Natural killer cell treated with Interleukin-12 subunit alpha and Interleukin-12 subunit beta and Interleukin-15 and Interleukin-18, amount 100 ng/mL, for 72 hours (primary cell): ENCODE results near the gene TEX26. TPM values are rescaled to one million over a fixed set of nuclear protein-coding genes. Genes with fewer than 3 reads are reported as not detected.
A peak's percentile ranks its signal among the peaks of the same experiment; 100 is the strongest.
"Not testable (repeated sequence)": the region's sequence is repeated elsewhere in the genome, so short reads cannot be mapped to it uniquely, and the experiment has no call there.

Source experiments
- ATAC-seq, 2 donors: fragments of 150-1000 bp; cut with Tn5 transposase in 1 of 2; sonication (Bioruptor Pico), chemical (Tn5 transposase) in 1 of 2; 2 replicates each; pipeline ENCODE4 v1.10.0; 2021
- DNase-seq: peaks from one replicate; pipeline ENCODE4 v3.0.0; 2022; ENCODE audit warnings: low spot score
- H3K27ac Mint-ChIP-seq, 2 donors: 1 replicate in 1 of 2; 2 replicates in 1 of 2; pipeline ENCODE4 v1.8.0; 2022; ENCODE audit warnings: mixed read lengths in 2 of 2, mild to moderate bottlenecking in 1 of 2, moderate library complexity in 1 of 2
- H3K27me3 Mint-ChIP-seq, 2 donors: 1 replicate in 1 of 2; 2 replicates in 1 of 2; pipeline ENCODE4 v1.8.0; 2022; ENCODE audit warnings: mixed read lengths in 2 of 2
- H3K36me3 Mint-ChIP-seq: one replicate; pipeline ENCODE4 v1.8.0; 2022; ENCODE audit warnings: mixed read lengths
- H3K4me1 Mint-ChIP-seq, 2 donors: 1 replicate in 1 of 2; 2 replicates in 1 of 2; pipeline ENCODE4 v1.8.0; 2022; ENCODE audit warnings: low read depth in 2 of 2, mixed read lengths in 2 of 2, mild to moderate bottlenecking in 1 of 2
- H3K4me3 Mint-ChIP-seq: one replicate; pipeline ENCODE4 v1.8.0; 2022; ENCODE audit warnings: mixed read lengths
- H3K9me3 Mint-ChIP-seq: 2 replicates; pipeline ENCODE4 v1.8.0; 2022; ENCODE audit warnings: mixed read lengths
- total RNA-seq, 2 donors: library from RNA; stranded (reverse); gene quantifications; one replicate each; pipeline ENCODE4 v1.2.3, GENCODE V29; 2022

TEX26 gene
- total RNA-seq, 2 donors from 2014 or later = not detected

DNA sequence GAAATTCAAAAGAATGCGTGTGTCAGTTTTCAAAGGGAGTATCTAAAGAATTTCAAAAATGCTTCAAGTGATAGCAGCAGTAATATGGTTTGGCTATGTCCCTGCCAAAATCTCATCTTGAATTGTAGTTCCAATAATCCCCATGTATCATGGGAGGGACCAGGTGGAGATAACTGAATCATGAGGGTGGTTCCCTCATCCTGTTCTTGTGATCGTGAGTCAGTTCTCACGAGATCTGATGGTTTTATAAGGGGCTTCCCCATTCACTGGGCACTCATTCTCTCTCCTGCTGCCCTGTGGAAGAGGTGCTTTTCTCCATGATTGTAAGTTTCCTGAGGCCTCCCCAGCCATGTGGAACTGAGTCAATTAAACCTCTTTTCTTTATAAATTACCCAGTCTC, 5.3 kb upstream of the TEX26 start:
- not testable (repeated sequence) for H3K27ac Mint-ChIP-seq, ATAC-seq, H3K9me3 Mint-ChIP-seq, H3K36me3 Mint-ChIP-seq, H3K4me3 Mint-ChIP-seq, DNase-seq, H3K4me1 Mint-ChIP-seq
- H3K27me3 Mint-ChIP-seq = peaks cover 29 to 39% of the 10 kb centered on the region in 2 donors

DNA sequence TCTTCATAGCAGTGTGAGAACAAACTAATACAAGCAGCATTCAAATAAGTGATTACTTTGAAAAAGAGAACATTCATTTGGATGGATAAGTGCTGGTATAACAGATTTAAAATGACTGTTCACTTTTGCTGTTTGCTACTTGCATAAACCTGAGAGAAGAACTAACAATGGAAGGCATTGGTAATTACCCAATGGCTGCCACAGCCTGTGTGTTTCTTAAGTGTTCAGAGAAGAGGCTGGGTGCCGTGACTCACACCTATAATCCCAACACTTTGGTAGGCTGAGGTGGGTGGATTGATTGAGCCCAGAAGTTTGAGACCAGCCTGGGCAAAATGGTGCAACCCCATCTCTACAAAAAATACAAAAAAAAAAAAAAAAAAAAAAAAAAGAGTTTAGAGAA, 4.9 kb upstream of the TEX26 start:
- no peaks in the 10 kb centered on the region for H3K9me3 Mint-ChIP-seq
- DNase-seq (no peak), ATAC-seq (no peak)
- no peaks in the 10 kb centered on the region for H3K36me3 Mint-ChIP-seq
- peaks cover 33 to 43% of the 10 kb centered on the region in 2 donors for H3K27me3 Mint-ChIP-seq
- no peak overlapping the region for H3K27ac Mint-ChIP-seq
- H3K4me3 Mint-ChIP-seq = no peak overlapping the region
- peaks cover 4 to 6% of the 10 kb centered on the region in 2 donors for H3K4me1 Mint-ChIP-seq

DNA sequence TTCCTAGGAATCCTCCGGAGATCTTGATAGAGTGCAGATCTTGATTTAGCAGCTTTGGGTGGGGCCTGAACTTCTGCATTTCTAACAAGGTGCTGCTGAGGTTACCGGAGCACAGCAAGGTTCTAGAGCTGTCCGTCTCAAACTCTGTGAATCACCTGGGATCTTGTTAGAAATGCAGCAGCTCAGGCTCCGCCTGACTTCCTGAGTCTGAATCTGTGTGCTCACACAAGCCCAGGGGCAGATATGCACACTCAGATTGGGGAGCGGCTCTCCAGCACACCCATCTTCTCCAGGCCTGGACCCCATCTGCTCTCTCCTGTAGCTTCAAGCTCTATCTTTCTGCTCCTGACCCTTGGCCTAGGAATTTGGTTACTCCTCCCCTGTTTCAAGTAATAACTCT, 3.5 kb upstream of the TEX26 start:
- no peak for ATAC-seq
- Mint-ChIP-seq H3K36me3 (no peaks in the 10 kb centered on the region), H3K4me3 (no peak overlapping the region), H3K27ac (no peak overlapping the region), H3K9me3 (no peaks in the 10 kb centered on the region), H3K27me3 (peaks cover 33 to 40% of the 10 kb centered on the region in 2 donors), H3K4me1 (peaks cover 4 to 6% of the 10 kb centered on the region in 2 donors)
- DNase-seq = no peak

DNA sequence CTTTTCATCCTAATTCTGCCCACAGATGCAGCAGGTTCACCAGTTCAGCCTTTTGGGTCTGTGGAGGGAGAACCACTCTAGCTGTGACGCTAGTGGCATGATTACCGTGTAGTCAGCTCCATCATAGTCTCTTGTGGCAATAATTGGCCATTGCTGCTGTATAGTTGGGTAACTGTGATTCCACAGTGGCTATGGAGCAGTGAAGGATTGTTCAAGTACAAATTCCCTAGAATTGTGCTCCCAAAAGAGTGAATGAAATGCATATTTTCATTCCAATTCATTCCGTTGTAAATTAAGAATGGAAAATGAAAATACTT, 856 bp downstream of the TEX26 start:
- no peak overlapping the region for H3K4me3 Mint-ChIP-seq
- no peaks in the 10 kb centered on the region for H3K9me3 Mint-ChIP-seq
- no peak overlapping the region for H3K27ac Mint-ChIP-seq
- ATAC-seq (no peak), DNase-seq (no peak)
- H3K27me3 Mint-ChIP-seq = peaks cover 39 to 56% of the 10 kb centered on the region in 2 donors
- no peaks in the 10 kb centered on the region for H3K4me1 Mint-ChIP-seq
- no peaks in the 10 kb centered on the region for H3K36me3 Mint-ChIP-seq

DNA sequence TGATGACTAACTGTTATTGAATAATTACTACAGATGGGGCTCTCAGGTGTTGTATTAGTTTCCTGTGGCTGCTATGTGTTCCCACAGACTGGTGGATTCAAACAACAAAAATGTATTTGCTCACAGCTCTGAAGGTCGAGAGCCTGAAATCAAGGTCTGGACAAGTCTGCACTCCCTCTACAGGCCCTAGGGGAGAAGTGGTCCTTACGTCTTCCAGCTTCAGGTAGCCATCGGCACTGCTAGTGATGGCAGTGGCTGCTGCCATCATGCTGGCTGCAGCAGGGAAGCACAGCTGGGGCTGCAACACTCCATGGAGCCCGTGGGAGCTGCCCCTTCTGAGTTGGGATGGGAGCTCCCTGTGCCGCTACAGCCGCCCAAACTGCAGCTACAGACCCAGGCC, 1.9 kb downstream of the TEX26 start:
- no peak for ATAC-seq
- no peaks in the 10 kb centered on the region for H3K9me3 Mint-ChIP-seq
- H3K27me3 Mint-ChIP-seq = peaks cover 35 to 50% of the 10 kb centered on the region in 2 donors

DNA sequence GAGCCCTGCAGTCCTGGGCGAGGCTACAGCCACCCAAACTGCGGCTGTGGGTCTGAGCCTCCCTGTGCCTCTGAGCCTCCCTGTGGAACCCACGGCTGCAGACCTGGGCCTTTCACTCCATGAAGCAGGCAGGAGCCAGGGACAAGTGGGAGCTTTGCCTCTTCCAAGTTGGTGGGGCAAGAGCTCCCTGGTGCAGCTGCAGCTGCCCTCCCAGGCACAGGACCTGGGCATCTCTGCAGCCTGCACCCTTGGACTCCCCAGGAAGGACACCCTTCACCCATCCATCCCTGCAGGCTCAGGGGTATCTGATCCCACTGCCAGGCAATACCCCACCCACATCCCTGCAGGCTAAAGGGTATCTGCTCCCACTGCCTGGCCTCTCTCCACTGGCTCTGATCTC, 2.3 kb downstream of the TEX26 start:
- no peaks in the 10 kb centered on the region for H3K4me1 Mint-ChIP-seq
- H3K27me3 Mint-ChIP-seq = peaks cover 33 to 46% of the 10 kb centered on the region in 2 donors
- ATAC-seq = peak; percentile 10 to 12
- H3K9me3 Mint-ChIP-seq = no peaks in the 10 kb centered on the region
- H3K4me3 Mint-ChIP-seq = no peak overlapping the region
- no peak overlapping the region for H3K27ac Mint-ChIP-seq
- no peak for DNase-seq
- no peaks in the 10 kb centered on the region for H3K36me3 Mint-ChIP-seq

More for the DNA sequence above, 1.9 kb downstream of the TEX26 start:
- Mint-ChIP-seq H3K36me3 (no peaks in the 10 kb centered on the region), H3K27ac (no peak overlapping the region), H3K4me1 (no peaks in the 10 kb centered on the region), H3K4me3 (no peak overlapping the region)
- no peak for DNase-seq

DNA sequence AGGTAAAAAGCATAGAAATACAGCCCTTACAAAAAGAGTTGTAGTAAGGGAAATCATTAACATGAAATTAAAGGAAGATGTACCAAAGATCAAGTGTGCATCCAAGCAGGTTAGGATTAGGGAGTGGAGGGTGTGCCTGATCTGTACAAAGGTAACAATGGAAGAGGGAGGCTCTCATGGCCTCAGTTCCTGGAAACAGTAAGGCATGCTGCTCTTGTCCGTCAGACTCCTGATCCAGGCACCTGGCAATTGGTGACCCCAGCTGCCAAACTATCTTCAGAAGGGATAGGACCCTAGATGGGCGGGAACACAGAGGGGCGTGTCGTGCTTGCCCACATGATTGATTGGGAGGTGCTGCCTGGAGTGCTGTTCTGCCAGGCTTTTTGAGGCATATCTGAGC, 4.5 kb downstream of the TEX26 start:
- Mint-ChIP-seq H3K27me3 (peaks cover 23 to 35% of the 10 kb centered on the region in 2 donors), H3K36me3 (no peaks in the 10 kb centered on the region), H3K4me1 (no peaks in the 10 kb centered on the region), H3K4me3 (no peak overlapping the region), H3K27ac (no peak overlapping the region), H3K9me3 (no peaks in the 10 kb centered on the region)
- ATAC-seq (peak in 1 of 2 donors; percentile 15), DNase-seq (no peak)

DNA sequence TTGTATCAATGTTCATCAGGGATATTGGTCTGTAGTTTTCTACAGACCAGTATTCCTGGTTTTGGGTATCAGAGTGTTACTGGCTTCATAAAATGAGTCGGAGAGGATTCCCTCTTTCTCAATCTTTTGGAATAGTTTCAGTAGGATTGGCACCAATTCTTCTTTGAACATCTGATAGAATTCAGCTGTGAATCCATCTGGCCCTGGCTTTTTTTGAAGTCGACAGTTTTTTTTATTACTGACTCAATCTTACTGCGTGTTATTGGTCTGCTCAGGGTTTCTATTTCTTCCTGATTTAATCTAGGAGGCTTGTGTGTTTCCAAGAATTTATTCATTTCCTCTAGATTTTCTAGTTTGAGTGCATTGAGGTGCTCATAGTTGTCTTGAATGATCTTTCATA, 11.4 kb downstream of the TEX26 start:
- Mint-ChIP-seq H3K9me3 (peaks cover 4% of the 10 kb centered on the region), H3K36me3 (peaks cover 13% of the 10 kb centered on the region), H3K27me3 (peaks cover 27 to 48% of the 10 kb centered on the region in 2 donors), H3K27ac (no peak overlapping the region), H3K4me1 (no peaks in the 10 kb centered on the region), H3K4me3 (no peak overlapping the region)
- DNase-seq (no peak), ATAC-seq (no peak)

DNA sequence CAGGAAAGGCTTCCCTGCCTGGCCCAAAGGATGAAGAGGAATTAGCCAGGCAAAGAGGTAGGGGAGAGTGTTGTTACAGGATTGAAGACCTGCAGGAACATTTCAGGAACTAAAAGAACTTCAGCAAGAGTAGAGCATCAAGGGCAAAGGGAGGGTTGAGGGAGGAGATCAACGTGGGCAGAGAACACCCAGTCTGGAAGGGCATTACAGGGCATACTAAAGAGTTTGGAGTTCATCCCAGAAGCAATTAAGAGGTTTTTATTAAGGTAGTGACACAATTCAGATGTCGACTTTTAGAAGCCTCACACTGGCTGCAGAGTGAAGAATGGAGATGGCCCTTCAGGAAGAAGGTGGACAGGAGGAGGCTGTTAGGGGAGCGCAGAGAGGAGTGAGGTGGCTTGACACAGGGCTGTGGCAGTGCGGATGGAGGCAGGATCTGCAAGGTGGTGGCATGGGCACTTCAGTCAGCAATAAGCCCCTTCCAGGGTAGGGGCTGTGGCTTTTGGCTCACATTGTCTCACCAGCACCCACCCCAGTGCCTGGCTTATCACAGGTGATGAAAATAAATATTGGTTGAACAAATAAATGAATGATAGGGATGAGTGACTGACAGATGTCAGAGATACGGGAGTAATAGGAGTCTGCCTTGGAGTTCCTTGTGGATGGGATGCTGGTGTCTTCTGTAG, 24.9 kb downstream of the TEX26 start:
- Mint-ChIP-seq H3K4me3 (no peak overlapping the region), H3K9me3 (peaks cover 3% of the 10 kb centered on the region), H3K27me3 (peaks cover 43 to 73% of the 10 kb centered on the region in 2 donors), H3K36me3 (peaks cover 5% of the 10 kb centered on the region), H3K27ac (no peak overlapping the region), H3K4me1 (no peaks in the 10 kb centered on the region)
- no peak for DNase-seq
- peak in 1 of 2 donors; percentile 11 for ATAC-seq

DNA sequence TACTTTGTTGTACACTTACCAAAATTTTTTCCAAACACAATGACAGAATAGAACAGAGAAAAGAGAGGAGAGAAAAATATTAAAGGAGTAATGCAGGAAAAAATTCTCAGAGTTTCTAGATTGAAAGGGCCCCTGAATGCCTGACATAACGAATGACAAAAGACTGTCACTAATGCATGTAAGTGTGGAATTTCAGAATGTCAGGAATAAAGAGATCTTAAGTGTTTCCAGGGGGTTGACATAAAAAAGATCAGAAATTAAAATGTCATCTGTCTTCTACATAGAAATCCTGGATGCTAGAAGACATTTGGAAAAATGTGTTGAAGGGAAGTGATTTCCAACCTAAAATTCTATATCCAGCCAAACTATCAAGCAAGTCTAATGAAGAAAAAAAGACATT, 27.2 kb downstream of the TEX26 start:
- no peak overlapping the region for H3K27ac Mint-ChIP-seq
- ATAC-seq (no peak), DNase-seq (no peak)
- H3K27me3 Mint-ChIP-seq = peaks cover 42 to 67% of the 10 kb centered on the region in 2 donors
- H3K9me3 Mint-ChIP-seq = peaks cover 3% of the 10 kb centered on the region
- no peaks in the 10 kb centered on the region for H3K4me1 Mint-ChIP-seq
- no peak overlapping the region for H3K4me3 Mint-ChIP-seq
- H3K36me3 Mint-ChIP-seq = peaks cover 5% of the 10 kb centered on the region

DNA sequence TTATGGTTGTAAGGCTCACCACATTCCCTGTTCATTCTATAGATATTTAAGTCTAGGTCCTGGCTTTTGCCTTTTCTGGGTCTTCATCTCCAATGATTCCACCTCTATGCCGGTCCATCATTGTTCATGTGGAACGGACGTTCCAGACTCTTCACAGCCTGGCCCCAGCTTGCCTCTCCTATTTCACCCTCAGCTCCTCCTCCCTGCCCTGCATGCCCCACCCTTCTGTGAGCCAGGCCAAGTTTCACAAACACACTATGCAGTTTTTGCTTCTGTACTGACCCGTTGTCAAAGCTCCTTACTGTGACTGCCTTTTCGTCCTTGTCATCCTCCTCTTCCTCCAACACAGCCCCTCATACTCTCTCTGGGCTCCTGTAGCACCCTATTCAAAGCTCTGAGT, 31.3 kb downstream of the TEX26 start:
- H3K9me3 Mint-ChIP-seq = no peaks in the 10 kb centered on the region
- no peak overlapping the region for H3K27ac Mint-ChIP-seq
- H3K4me1 Mint-ChIP-seq = no peaks in the 10 kb centered on the region
- ATAC-seq (no peak), DNase-seq (no peak)
- H3K27me3 Mint-ChIP-seq = peaks cover 28 to 56% of the 10 kb centered on the region in 2 donors
- no peak overlapping the region for H3K4me3 Mint-ChIP-seq
- H3K36me3 Mint-ChIP-seq = peaks cover 5% of the 10 kb centered on the region

DNA sequence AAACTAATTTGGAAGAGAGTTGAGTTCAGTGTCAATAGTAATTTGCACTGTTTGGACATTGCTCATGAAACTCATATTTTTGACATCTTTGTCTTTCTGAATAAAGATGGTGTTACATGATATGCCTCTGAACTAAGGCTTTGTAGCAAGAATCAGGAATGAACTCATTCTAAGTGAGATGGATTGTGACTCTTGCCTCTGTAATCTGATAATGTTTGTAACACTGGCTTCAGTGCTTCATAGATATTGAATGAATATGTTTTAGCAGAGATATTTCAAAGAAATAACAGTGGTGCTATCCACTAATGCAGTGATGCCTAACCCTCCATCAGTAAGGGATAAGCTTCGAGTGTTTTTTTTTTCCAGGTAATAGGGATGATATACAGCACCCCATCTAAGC, 32.9 kb downstream of the TEX26 start:
- Mint-ChIP-seq H3K4me3 (no peak overlapping the region), H3K27me3 (peaks cover 36 to 56% of the 10 kb centered on the region in 2 donors), H3K36me3 (no peaks in the 10 kb centered on the region), H3K27ac (no peak overlapping the region), H3K9me3 (no peaks in the 10 kb centered on the region), H3K4me1 (no peaks in the 10 kb centered on the region)
- DNase-seq (no peak), ATAC-seq (no peak)

DNA sequence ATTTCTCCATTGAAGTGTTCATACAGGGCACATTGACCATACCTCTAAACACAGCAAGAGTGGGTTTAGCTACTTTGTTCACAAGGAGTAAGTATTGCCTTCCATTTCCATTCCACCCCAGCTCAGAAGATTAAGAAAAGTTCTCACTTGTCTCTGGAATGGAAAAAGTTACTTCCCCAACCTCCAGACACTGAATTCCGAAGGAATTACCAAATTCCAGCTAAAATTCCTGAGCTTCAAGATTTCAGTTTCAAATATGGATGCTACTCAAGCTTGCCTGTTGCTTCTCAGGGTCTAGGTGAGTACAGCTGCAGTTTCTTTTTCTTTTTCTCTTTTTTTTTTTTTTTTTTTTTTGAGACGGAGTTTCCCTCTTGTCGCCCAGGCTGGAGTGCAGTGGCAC, 33.6 kb downstream of the TEX26 start:
- DNase-seq (no peak), ATAC-seq (no peak)
- Mint-ChIP-seq H3K27me3 (peaks cover 36 to 58% of the 10 kb centered on the region in 2 donors), H3K27ac (no peak overlapping the region), H3K4me1 (no peaks in the 10 kb centered on the region), H3K4me3 (no peak overlapping the region), H3K9me3 (no peaks in the 10 kb centered on the region), H3K36me3 (no peaks in the 10 kb centered on the region)

DNA sequence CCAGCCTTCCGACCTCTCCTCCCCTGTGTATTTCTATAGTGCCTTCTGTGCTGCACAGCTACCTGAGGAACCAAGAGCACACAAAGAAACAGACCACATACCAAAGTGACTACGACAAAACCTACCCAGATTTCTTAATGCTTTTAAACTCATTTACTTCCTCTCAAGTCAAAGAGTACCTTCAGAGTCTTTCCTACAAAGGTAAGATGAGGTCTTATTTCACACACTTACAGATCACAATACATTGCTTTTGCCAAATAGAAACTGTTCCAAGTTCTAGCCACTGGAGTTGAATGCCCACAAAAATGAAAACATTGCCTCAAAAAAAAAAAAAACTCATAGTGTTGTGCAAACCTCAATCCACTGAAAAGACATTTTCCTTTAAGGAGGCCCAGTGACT, 36.4 kb downstream of the TEX26 start:
- no peaks in the 10 kb centered on the region for H3K9me3 Mint-ChIP-seq
- no peak overlapping the region for H3K27ac Mint-ChIP-seq
- DNase-seq (no peak), ATAC-seq (no peak)
- no peak overlapping the region for H3K4me3 Mint-ChIP-seq
- no peaks in the 10 kb centered on the region for H3K36me3 Mint-ChIP-seq
- H3K4me1 Mint-ChIP-seq = no peaks in the 10 kb centered on the region
- peaks cover 30 to 48% of the 10 kb centered on the region in 2 donors for H3K27me3 Mint-ChIP-seq

DNA sequence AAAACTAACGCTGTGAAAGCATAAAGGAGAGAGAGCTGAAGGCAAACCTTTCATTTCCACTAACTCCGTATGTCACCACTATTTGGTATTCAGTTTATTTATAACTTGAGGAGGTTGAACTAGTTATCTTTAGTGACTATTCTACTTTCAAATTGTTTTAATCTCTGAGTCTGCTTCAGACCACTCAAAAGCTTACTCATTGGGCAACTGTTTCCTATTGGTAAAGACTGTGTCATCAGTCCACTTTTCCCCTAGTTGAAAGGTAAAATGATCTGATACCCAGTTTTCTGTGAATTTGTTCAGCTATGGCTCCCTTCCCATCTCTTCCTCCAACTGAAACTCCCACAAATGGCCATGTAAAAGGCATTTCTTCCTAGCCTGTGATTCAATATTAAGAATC, 39.1 kb downstream of the TEX26 start:
- Mint-ChIP-seq H3K27me3 (peaks cover 31 to 56% of the 10 kb centered on the region in 2 donors), H3K4me1 (no peaks in the 10 kb centered on the region), H3K27ac (no peak overlapping the region), H3K4me3 (no peak overlapping the region), H3K36me3 (no peaks in the 10 kb centered on the region), H3K9me3 (no peaks in the 10 kb centered on the region)
- DNase-seq (no peak), ATAC-seq (no peak)
